GM21515 (cell line): ENCODE measurements around the gene CCDC9B.

ENCODE experiments used
- ATAC-seq: cut with Tn5 transposase; IDR thresholded peaks from one replicate; pipeline ENCODE4 v1.9.1; 2021; ENCODE audit not compliant: unreplicated experiment

The CCDC9B gene

GRCh38 chr15:40340740-40341400 is at the start of gene CCDC9B:
CCDC9B (minus strand) TSS chr15:40340939; CDS start chr15:40340819, 120 bp downstream.
- ATAC-seq = no peak

- no peak for ATAC-seq
Measured at GRCh38 chr15:40389824-40390595, 49.3 kb upstream of the CCDC9B start.

GRCh38 chr15:40388941-40389823 is 48.4 kb upstream of the CCDC9B start:
- no peak for ATAC-seq

- ATAC-seq = no peak
Measured at GRCh38 chr15:40386480-40386879, 45.7 kb upstream of the CCDC9B start.

GRCh38 chr15:40382580-40383456 is 42.1 kb upstream of the CCDC9B start, which contains the start of gene KNSTRN:
KNSTRN (plus strand) TSS chr15:40382721; CDS start chr15:40382836, 115 bp downstream.
- peak; percentile 84 for ATAC-seq

- ATAC-seq = no peak
Measured at GRCh38 chr15:40381818-40382529, 41.2 kb upstream of the CCDC9B start.

GRCh38 chr15:40380636-40381035 is 39.9 kb upstream of the CCDC9B start:
- ATAC-seq = no peak

- ATAC-seq = no peak
Measured at GRCh38 chr15:40379853-40380252, 39.1 kb upstream of the CCDC9B start.

- ATAC-seq = no peak
Measured at GRCh38 chr15:40379374-40379773, 38.6 kb upstream of the CCDC9B start.

- ATAC-seq = no peak
Measured at GRCh38 chr15:40377606-40378005, 36.9 kb upstream of the CCDC9B start.

GRCh38 chr15:40372981-40373380 is 32.2 kb upstream of the CCDC9B start:
- no peak for ATAC-seq

- no peak for ATAC-seq
Measured at GRCh38 chr15:40369971-40370370, 29.2 kb upstream of the CCDC9B start.

GRCh38 chr15:40369474-40369869 is 28.7 kb upstream of the CCDC9B start:
- ATAC-seq = no peak

- ATAC-seq = no peak
Measured at GRCh38 chr15:40368719-40369473, 28.2 kb upstream of the CCDC9B start.

GRCh38 chr15:40367686-40368611 is 27.2 kb upstream of the CCDC9B start:
- ATAC-seq = peak; percentile 77

- no peak for ATAC-seq
Measured at GRCh38 chr15:40367371-40367685, 26.6 kb upstream of the CCDC9B start.

- ATAC-seq = no peak
Measured at GRCh38 chr15:40366457-40367370, 26.0 kb upstream of the CCDC9B start.
